Large intestine (tissue), 3 donors: Measurements from ENCODE around the gene RIMBP3C. TPM values are rescaled to one million over a fixed set of nuclear protein-coding genes. Genes with fewer than 3 reads are reported as not detected.
"Not testable (repeated sequence)": the region's sequence is repeated elsewhere in the genome, so short reads cannot be mapped to it uniquely, and the experiment has no call there.

Experiments used
- DNase-seq, 2 donors: peaks; one replicate each; pipeline versions ENCODE4 v3.0.0 to v3.0.0-alpha.2; 2013
- H3K27ac ChIP-seq: one replicate; pipeline ENCODE4 v1.5.1; 2013; ENCODE audit warnings: low read length
- H3K27me3 ChIP-seq: 2 replicates; pipeline ENCODE4 v1.6.1; 2013; ENCODE audit warnings: low read length; ENCODE audit not compliant: control insufficient read depth, insufficient read depth
- H3K36me3 ChIP-seq: 2 replicates; pipeline ENCODE4 v1.6.1; 2013; ENCODE audit warnings: low read length; ENCODE audit not compliant: control insufficient read depth, insufficient read depth
- H3K4me1 ChIP-seq: one replicate; pipeline ENCODE4 v1.6.1; 2013; ENCODE audit warnings: low read length; ENCODE audit not compliant: control insufficient read depth, insufficient read depth
- H3K4me3 ChIP-seq: one replicate; pipeline ENCODE4 v1.5.1; 2013; ENCODE audit warnings: low read length
- H3K9me3 ChIP-seq: one replicate; pipeline ENCODE4 v1.6.1; 2013; ENCODE audit warnings: mild to moderate bottlenecking, low read depth, low read length, moderate library complexity; ENCODE audit not compliant: control insufficient read depth
- WGBS: methylation state at CpG from one replicate; pipeline ENCODE4 v1.1.5; 2013; ENCODE audit warnings: low lambda C conversion rate; ENCODE audit not compliant: insufficient coverage; 5-methylcytosine and 5-hydroxymethylcytosine counted together
- polyA plus RNA-seq: library from polyadenylated mRNA; unstranded; fragments of 120-200 nt; gene quantifications from one replicate; pipeline ENCODE4 v1.2.1, GENCODE V29; 2013

RIMBP3C gene
- polyA plus RNA-seq, 1 donor, result 0.04 TPM

DNA sequence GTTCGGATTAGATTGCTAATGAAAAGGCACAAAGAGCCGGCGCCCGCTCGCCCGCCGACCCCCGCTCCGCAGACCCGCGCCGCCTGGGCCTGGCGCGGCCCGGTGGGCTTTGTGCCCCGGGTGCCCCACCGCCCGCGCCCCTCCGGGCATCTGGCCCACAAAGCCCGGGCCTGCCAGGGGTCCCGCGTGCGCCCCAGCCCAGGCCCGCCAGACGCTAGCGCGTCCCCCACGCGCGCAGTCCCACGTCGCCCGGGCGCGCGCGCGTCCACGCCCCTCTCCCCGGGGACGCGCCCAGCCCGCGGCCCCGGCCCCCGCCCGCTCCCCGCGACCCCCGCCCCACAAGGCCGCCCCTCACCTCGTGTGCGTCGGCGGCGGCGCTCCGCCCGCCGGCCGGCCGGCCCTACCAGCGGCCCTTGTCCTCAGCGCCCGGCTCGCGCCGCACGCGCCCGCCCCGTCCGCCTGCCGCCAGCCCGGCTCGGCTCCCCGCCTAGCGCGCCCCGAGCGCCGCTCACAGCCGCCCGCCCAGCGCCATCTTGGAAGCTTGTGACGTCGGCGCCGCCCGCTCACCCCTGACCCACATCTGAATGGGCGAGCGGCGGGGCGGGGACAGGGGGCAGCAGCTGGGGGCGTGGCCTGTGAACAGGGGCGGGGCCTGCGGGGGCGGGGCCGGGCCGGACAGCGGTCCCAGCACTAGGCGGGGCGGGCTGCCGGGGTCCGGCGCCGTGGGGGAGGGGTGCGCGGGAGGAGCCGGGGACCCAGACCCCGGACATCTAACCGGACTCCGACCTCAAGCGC lies 34.1 kb downstream of the RIMBP3C start:
- H3K36me3 ChIP-seq, DNase-seq, H3K27ac ChIP-seq, H3K4me3 ChIP-seq, H3K27me3 ChIP-seq, H3K9me3 ChIP-seq, H3K4me1 ChIP-seq: not testable (repeated sequence)
- WGBS, result no CpG with 5 or more reads among the region's 115 CpGs

DNA sequence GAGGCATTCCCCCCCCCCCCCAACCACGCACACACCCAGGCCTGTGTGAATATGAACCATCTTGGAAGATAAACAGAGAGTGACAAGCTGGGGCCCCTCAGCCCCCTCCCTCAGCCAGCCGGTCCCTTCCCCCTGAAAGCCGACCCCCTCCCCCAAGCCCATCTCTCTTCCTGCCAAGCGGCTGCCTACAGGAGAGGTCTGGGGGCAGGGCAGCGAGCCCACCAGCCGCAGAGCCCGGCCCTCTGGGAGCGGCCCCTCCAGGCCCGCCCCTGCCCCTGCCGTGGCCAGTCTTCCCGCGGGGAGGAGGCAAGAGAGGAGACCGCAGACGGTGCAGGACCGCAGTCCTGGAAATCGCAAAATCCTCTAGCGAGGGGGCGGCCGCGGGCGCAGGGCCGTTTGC lies 34.7 kb downstream of the RIMBP3C start:
- H3K27me3 ChIP-seq, H3K27ac ChIP-seq, H3K9me3 ChIP-seq, H3K4me1 ChIP-seq, H3K4me3 ChIP-seq, DNase-seq, H3K36me3 ChIP-seq: not testable (repeated sequence)
- WGBS, result no CpG with 5 or more reads among the region's 22 CpGs

- not testable (repeated sequence) for H3K27ac ChIP-seq, H3K27me3 ChIP-seq, H3K36me3 ChIP-seq, H3K4me1 ChIP-seq, DNase-seq, H3K4me3 ChIP-seq, H3K9me3 ChIP-seq
- no CpG with 5 or more reads among the region's 9 CpGs for WGBS
Observed at GRCh38 chr22:21515234-21515633, 36.0 kb downstream of the RIMBP3C start.

DNA sequence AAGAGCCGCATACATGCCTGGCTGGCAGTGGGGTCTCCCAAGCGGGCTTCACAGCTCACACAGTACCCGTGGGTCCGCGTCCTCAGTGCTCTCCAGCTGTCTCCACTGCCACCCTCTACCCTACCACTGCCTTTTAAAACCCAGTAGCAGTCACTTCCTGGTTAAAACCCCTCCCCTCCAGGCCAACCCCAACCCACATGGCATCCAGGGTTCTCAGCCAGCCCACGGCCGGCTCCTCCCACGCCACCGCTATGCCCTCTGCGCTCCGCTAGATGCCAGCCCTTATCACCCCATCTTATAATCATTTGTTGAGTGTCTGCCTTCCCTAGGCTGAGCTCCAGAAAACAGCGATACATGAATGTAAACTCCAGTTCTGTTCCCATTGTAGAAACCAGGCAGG lies 37.1 kb downstream of the RIMBP3C start:
- H3K27me3 ChIP-seq, H3K4me1 ChIP-seq, H3K4me3 ChIP-seq, H3K36me3 ChIP-seq, H3K9me3 ChIP-seq, DNase-seq: not testable (repeated sequence)
- WGBS, result no CpG with 5 or more reads among the region's 12 CpGs
- peak overlapping the region; percentile 70 for H3K27ac ChIP-seq

GRCh38 chr22:21512022-21512421 lies 39.2 kb downstream of the RIMBP3C start:
- not testable (repeated sequence) for H3K9me3 ChIP-seq, H3K27ac ChIP-seq, H3K4me3 ChIP-seq, H3K27me3 ChIP-seq, H3K4me1 ChIP-seq, H3K36me3 ChIP-seq, DNase-seq
- no CpG with 5 or more reads among the region's 11 CpGs for WGBS

DNA sequence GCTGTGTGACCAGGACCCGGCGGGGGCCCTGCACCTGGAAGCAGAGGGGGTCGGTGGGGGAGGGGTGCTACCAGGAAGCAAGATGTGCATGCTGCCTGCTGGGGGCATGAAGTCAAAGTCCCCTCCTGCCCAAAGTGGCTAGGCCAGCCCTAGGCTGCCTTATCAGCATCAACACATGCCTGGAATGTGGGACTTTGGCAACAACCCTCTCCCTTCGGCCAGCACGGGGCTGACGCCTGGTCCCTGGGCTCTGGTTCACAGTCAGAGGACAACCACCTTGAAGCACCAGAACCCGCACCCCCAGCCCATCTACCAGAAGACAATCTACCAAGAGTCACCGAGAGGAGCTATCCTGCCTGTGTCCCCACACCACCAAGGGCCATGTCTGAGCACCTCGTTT lies 40.9 kb downstream of the RIMBP3C start:
- not testable (repeated sequence) for H3K4me3 ChIP-seq, DNase-seq, H3K27me3 ChIP-seq, H3K9me3 ChIP-seq, H3K27ac ChIP-seq, H3K4me1 ChIP-seq, H3K36me3 ChIP-seq
- no CpG with 5 or more reads among the region's 9 CpGs for WGBS

DNA sequence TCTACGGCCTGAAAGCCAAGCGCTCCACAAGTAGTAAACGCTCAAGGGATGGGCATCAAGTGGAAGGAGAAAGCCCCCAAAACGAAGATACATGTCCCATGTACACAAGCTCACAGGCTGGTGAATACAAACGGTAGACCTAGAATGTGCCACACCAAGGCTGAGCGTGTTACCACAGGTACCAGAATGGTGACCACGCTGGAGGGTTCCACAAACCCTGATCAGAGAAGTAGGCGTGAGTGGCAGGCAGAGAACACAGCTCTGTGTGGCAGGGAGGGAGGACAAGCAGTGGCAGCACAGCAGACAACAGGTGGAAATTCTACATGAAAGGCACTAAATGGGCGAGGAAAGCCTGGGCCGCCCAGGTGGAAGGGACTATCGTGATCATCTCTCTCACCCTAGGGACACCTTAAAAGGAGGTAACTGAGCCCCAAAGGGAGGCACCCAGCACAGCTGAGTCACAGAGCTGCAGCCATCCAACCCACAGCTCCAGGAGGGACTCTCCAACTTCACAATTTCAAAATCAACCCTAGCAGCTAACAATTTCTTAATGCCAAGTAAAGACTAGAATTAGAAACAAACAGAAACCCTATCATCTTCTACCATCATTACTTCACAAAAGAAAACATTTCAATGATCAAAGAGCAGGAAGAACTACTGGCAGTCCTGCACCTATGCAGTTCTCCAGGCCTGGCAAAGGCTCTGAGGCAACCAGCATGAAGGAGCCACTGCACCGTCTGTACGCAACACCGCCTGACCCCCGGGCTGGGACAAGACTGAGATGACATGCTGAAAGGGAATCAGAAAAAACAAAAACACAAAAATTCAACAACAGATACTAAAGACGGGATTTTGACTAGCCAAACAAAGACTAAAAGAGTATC lies 51.4 kb downstream of the RIMBP3C start:
- WGBS, result no CpG with 5 or more reads among the region's 16 CpGs

DNA sequence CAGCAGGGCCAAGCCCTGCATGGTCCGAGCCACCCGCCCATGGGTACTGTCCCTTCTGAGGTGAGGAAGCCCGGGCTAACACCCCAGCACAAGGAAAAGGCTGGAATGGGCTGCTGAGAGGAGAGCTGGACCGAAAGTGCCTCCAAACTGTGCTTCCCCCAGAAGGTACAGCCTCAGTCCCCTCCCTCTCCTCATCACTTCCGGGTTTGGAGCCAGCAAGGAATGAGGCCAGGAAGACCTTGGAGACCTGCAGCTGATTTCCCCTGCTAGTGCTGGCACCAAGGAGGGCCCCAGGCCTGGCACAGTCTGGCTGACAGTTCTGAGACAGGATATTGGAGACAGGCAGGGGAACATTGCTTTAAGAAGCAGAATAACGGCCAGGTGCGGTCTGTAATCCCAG lies 52.8 kb downstream of the RIMBP3C start:
- not testable (repeated sequence) for H3K4me1 ChIP-seq, H3K4me3 ChIP-seq, DNase-seq, H3K27me3 ChIP-seq, H3K36me3 ChIP-seq, H3K27ac ChIP-seq, H3K9me3 ChIP-seq
- no CpG with 5 or more reads among the region's 7 CpGs for WGBS

More for the DNA sequence above, 51.4 kb downstream of the RIMBP3C start:
- not testable (repeated sequence) for DNase-seq, H3K4me3 ChIP-seq, H3K4me1 ChIP-seq, H3K36me3 ChIP-seq, H3K27ac ChIP-seq, H3K27me3 ChIP-seq, H3K9me3 ChIP-seq

- WGBS, result no CpG with 5 or more reads among the region's 4 CpGs
- not testable (repeated sequence) for H3K27me3 ChIP-seq, H3K9me3 ChIP-seq, H3K4me3 ChIP-seq, DNase-seq, H3K4me1 ChIP-seq, H3K36me3 ChIP-seq, H3K27ac ChIP-seq
Observed at GRCh38 chr22:21497984-21498383, 53.3 kb downstream of the RIMBP3C start.
